Measurements from ENCODE around the gene ZNF79. TPM values are rescaled to one million over a fixed set of nuclear protein-coding genes. Genes with fewer than 3 reads are reported as not detected.
"Not testable (repeated sequence)": the region's sequence is repeated elsewhere in the genome, so short reads cannot be mapped to it uniquely, and the experiment has no call there.

The ZNF79 gene
- total RNA-seq, 2 donors from 2014 or later = 14.3 to 14.5 TPM

- Histone ChIP-seq H3K27ac (no peak overlapping the region), H3K4me1 (replicated peaks) (no peaks in the 10 kb centered on the region), H3K36me3 (peaks cover 7 to 13% of the 10 kb centered on the region in 2 donors), H3K27me3 (replicated peaks; ENCODE audit: insufficient read depth) (no peaks in the 10 kb centered on the region), H3K4me3 (no peak overlapping the region), H3K9me3 (no peaks in the 10 kb centered on the region)
- WGBS = 78% methylated on average over 9 of the region's 9 CpGs
- no peak for DNase-seq (ENCODE audit: low spot score)
- intact Hi-C loops (cut with DNase I) = no loop called here
- no peak for TF ChIP-seq POLR2A (IDR thresholded peaks at IDR 0.05)
- TF ChIP-seq CTCF (IDR thresholded peaks at IDR 0.05) = no peak
- TF ChIP-seq POLR2AphosphoS5 (IDR thresholded peaks at IDR 0.05) = no peak
Observed at GRCh38 chr9:127458921-127459320, 34.7 kb downstream of the ZNF79 start.

- Histone ChIP-seq H3K4me3 (no peak overlapping the region), H3K4me1 (replicated peaks) (no peaks in the 10 kb centered on the region), H3K36me3 (peaks cover 7 to 13% of the 10 kb centered on the region in 2 donors), H3K27me3 (replicated peaks; ENCODE audit: insufficient read depth) (no peaks in the 10 kb centered on the region), H3K9me3 (no peaks in the 10 kb centered on the region), H3K27ac (no peak overlapping the region)
- WGBS = 63% methylated on average over 3 of the region's 3 CpGs
- intact Hi-C loops (cut with DNase I) = no loop called here
- DNase-seq (ENCODE audit: low spot score) = no peak
- TF ChIP-seq CTCF (IDR thresholded peaks at IDR 0.05) (no peak), POLR2AphosphoS5 (IDR thresholded peaks at IDR 0.05) (no peak), POLR2A (IDR thresholded peaks at IDR 0.05) (no peak)
Observed at GRCh38 chr9:127463382-127463781, 39.2 kb downstream of the ZNF79 start.

- H3K36me3 ChIP-seq = peaks cover 7 to 13% of the 10 kb centered on the region in 2 donors
- no peaks in the 10 kb centered on the region for H3K9me3 ChIP-seq
Observed at GRCh38 chr9:127463911-127464310, 39.7 kb downstream of the ZNF79 start.

GRCh38 chr9:127466407-127466917 is 42.3 kb downstream of the ZNF79 start:
- intact Hi-C loops (cut with DNase I); H3K36me3 ChIP-seq; H3K27ac ChIP-seq; H3K27me3 ChIP-seq (replicated peaks; ENCODE audit: insufficient read depth); H3K4me3 ChIP-seq; H3K9me3 ChIP-seq; H3K4me1 ChIP-seq (replicated peaks); DNase-seq (ENCODE audit: low spot score): not testable (repeated sequence)
- WGBS = 93% methylated on average over 5 of the region's 5 CpGs

More at GRCh38 chr9:127463911-127464310, 39.7 kb downstream of the ZNF79 start:
- H3K27me3 ChIP-seq (replicated peaks; ENCODE audit: insufficient read depth) = no peaks in the 10 kb centered on the region
- no peaks in the 10 kb centered on the region for H3K4me1 ChIP-seq (replicated peaks)
- WGBS = 58% methylated on average over 7 of the region's 7 CpGs
- intact Hi-C loops (cut with DNase I) = no loop called here
- no peak for TF ChIP-seq POLR2A (IDR thresholded peaks at IDR 0.05)
- no peak for TF ChIP-seq CTCF (IDR thresholded peaks at IDR 0.05)
- TF ChIP-seq POLR2AphosphoS5 (IDR thresholded peaks at IDR 0.05) = no peak
- no peak overlapping the region for H3K27ac ChIP-seq
- DNase-seq (ENCODE audit: low spot score) = no peak
- H3K4me3 ChIP-seq = no peak overlapping the region

GRCh38 chr9:127467621-127468020 is 43.4 kb downstream of the ZNF79 start:
- no peak for DNase-seq (ENCODE audit: low spot score)
- Histone ChIP-seq H3K9me3 (no peaks in the 10 kb centered on the region), H3K27me3 (replicated peaks; ENCODE audit: insufficient read depth) (no peaks in the 10 kb centered on the region), H3K4me3 (no peak overlapping the region), H3K4me1 (replicated peaks) (no peaks in the 10 kb centered on the region), H3K36me3 (no peaks in the 10 kb centered on the region), H3K27ac (no peak overlapping the region)
- intact Hi-C loops (cut with DNase I) = no loop called here
- TF ChIP-seq POLR2A (IDR thresholded peaks at IDR 0.05) = no peak
- no peak for TF ChIP-seq POLR2AphosphoS5 (IDR thresholded peaks at IDR 0.05)
- TF ChIP-seq CTCF (IDR thresholded peaks at IDR 0.05) = no peak
- WGBS = 92% methylated on average over 14 of the region's 14 CpGs

Measured in prostate gland (tissue), 2 donors.